ENCODE measurements around the gene ACSBG1.

- TF ChIP-seq, protein P1, sequence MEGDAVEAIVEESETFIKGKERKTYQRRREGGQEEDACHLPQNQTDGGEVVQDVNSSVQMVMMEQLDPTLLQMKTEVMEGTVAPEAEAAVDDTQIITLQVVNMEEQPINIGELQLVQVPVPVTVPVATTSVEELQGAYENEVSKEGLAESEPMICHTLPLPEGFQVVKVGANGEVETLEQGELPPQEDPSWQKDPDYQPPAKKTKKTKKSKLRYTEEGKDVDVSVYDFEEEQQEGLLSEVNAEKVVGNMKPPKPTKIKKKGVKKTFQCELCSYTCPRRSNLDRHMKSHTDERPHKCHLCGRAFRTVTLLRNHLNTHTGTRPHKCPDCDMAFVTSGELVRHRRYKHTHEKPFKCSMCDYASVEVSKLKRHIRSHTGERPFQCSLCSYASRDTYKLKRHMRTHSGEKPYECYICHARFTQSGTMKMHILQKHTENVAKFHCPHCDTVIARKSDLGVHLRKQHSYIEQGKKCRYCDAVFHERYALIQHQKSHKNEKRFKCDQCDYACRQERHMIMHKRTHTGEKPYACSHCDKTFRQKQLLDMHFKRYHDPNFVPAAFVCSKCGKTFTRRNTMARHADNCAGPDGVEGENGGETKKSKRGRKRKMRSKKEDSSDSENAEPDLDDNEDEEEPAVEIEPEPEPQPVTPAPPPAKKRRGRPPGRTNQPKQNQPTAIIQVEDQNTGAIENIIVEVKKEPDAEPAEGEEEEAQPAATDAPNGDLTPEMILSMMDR (IDR thresholded peaks at IDR 0.05) = no peak
- TF ChIP-seq POLR2AphosphoS5 (IDR thresholded peaks at IDR 0.05) = no peak
These were observed 9.2 kb upstream of the ACSBG1 start for GRCh38 chr15:78243491-78243941.
